ENCODE results near the gene RMDN3.

Gene RMDN3

GRCh38 chr15:40693904-40694687 lies 61.0 kb downstream of the RMDN3 start:
- DNase-seq (ENCODE audit: low spot score): no peak

- DNase-seq (ENCODE audit: low spot score): no peak
These were observed 63.3 kb downstream of the RMDN3 start for GRCh38 chr15:40691737-40692136.

- no peak for DNase-seq (ENCODE audit: low spot score)
These were observed 65.9 kb downstream of the RMDN3 start for GRCh38 chr15:40688932-40689799.

Data from AG08395 (cell line).